Measurements from ENCODE around the gene SND1.
A peak's percentile ranks its signal among the peaks of the same experiment; 100 is the strongest.

Gene SND1

DNA sequence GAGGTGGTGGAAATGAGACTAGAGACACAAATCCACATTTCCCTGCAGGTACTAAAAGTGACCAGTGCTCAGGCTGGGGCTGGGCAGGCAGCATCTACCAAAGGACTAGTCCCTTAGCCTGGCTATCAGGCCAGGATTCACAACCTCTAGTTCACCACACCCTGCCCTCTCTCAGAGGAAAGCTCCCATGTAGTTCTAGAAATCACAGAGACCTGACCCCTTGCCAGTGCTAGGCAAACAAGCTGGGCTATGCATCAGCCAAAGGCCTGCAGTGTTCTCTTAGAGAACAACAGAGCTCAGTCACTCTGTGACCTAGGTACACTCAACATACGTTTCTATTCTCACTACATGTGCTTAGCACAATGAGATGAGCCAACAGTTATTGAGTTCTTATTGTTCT is 405.9 kb downstream of the SND1 start:
- Mint-ChIP-seq H3K27ac (no peak overlapping the region), H3K9me3 (no peaks in the 10 kb centered on the region), H3K4me3 (no peak overlapping the region), H3K36me3 (ENCODE audit: low read depth) (peaks cover 10% of the 10 kb centered on the region), H3K4me1 (ENCODE audit: low read depth) (peaks cover 36% of the 10 kb centered on the region), H3K27me3 (no peaks in the 10 kb centered on the region)

DNA sequence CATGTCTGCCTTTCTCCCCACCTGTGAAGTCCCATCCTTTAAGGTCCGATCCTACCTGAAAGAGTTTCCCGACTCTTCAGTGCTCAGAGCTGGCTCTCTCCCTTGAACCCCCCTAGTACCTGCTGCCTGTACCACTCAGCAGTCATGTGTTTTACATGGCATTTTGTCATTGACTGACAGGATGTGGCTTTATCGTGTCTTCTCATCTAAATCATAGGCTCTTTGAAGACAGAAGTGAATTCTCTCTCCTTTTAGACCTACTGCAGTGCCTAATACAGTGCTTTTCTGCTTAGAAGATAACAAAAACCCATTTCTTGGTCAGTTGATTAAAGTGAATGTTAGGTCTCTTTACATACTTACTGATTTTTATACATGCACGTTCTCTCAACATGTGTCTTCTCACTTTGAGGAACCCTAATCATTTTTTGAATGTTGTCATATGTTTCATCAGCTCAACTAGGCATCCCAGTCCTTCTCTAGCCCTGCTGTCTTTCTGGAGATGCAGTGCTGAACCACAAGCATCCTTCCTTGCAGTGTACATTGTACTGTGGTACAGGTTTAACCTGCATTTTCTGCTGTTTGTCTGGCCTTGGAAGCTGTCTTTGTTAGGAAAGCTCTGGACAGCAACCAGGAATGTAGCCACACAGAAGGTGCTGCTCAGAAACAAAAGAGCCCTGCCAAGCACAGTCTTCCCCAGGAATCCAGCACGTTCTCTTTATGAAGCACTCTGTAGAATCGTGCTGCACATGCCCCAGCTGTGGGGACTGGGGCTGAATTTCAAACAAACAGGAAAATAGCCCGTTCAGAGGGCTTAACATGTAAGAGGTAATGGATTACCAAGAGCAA is 407.4 kb downstream of the SND1 start:
- no peaks in the 10 kb centered on the region for H3K9me3 Mint-ChIP-seq
- H3K4me1 Mint-ChIP-seq (ENCODE audit: low read depth) = peaks cover 39% of the 10 kb centered on the region
- peak overlapping the region; percentile 23 for H3K27ac Mint-ChIP-seq
- no peaks in the 10 kb centered on the region for H3K27me3 Mint-ChIP-seq
- peaks cover 15% of the 10 kb centered on the region for H3K36me3 Mint-ChIP-seq (ENCODE audit: low read depth)
- H3K4me3 Mint-ChIP-seq = no peak overlapping the region

DNA sequence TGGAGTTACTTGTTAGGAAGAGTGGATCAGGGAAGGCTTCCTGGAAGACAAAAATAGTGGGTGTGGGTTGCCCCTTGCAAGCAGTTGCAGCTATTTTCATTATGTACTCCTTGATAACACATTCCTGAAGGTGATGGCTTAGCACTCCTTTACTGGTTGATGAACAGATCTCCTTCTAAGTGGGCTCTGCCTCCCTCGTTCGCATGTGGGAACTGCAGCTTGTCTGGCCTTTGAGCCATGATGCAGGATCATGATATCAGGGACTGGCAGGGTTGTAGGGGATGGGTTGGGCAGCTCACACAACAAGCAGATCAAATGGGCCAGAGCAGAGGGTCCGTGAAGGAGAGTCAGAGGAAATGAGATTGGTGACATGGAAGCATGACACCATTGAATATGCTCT is 408.0 kb downstream of the SND1 start:
- no peak overlapping the region for H3K4me3 Mint-ChIP-seq
- no peaks in the 10 kb centered on the region for H3K27me3 Mint-ChIP-seq
- H3K27ac Mint-ChIP-seq = peak overlapping the region; percentile 22
- no peaks in the 10 kb centered on the region for H3K9me3 Mint-ChIP-seq
- peaks cover 19% of the 10 kb centered on the region for H3K36me3 Mint-ChIP-seq (ENCODE audit: low read depth)
- peaks cover 44% of the 10 kb centered on the region for H3K4me1 Mint-ChIP-seq (ENCODE audit: low read depth)

DNA sequence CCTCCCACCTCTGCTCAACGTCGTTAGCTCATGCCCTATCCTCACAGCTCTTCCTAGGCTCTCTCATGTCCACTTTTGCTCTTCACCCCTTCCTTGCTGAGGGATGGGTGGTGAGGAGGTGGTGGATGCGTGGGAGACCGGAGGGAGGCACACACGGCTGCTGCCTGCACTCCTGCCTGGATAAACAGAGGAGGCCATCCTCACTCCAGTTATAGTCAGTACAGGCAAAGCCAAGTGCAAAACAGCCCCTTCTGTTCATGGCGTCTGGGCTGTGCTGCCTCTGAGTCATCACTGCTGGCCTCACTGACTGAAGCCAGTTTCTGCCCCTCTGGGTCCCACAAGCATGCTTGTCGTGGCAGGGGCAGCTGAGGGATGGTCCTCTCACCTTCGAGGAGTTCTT is 411.1 kb downstream of the SND1 start:
- Mint-ChIP-seq H3K4me3 (no peak overlapping the region), H3K27ac (no peak overlapping the region), H3K27me3 (no peaks in the 10 kb centered on the region), H3K4me1 (ENCODE audit: low read depth) (peaks cover 33% of the 10 kb centered on the region), H3K36me3 (ENCODE audit: low read depth) (peaks cover 15% of the 10 kb centered on the region), H3K9me3 (no peaks in the 10 kb centered on the region)

DNA sequence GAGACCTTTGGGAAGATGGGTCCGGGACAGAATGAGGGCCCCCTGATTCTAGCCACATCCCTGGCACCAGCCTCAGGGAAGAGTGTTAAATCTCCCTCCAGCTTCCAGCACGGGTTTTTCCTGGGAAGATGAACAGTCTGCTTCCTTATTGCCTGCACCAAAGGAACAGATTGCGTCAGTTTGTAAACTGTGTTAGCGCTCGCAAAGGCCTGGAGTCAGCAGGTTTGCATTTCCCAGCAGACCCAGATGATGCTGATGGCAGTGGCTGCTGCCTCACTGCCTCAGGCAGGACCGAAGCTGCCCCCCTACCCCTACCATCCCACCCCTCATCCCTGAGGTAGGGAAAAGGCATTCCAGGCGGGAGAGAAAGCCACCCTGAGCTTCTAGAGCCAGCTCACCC is 413.9 kb downstream of the SND1 start:
- H3K9me3 Mint-ChIP-seq = no peaks in the 10 kb centered on the region
- H3K27me3 Mint-ChIP-seq = no peaks in the 10 kb centered on the region
- no peak overlapping the region for H3K27ac Mint-ChIP-seq
- H3K4me3 Mint-ChIP-seq = no peak overlapping the region
- peaks cover 15% of the 10 kb centered on the region for H3K36me3 Mint-ChIP-seq (ENCODE audit: low read depth)
- peaks cover 27% of the 10 kb centered on the region for H3K4me1 Mint-ChIP-seq (ENCODE audit: low read depth)

DNA sequence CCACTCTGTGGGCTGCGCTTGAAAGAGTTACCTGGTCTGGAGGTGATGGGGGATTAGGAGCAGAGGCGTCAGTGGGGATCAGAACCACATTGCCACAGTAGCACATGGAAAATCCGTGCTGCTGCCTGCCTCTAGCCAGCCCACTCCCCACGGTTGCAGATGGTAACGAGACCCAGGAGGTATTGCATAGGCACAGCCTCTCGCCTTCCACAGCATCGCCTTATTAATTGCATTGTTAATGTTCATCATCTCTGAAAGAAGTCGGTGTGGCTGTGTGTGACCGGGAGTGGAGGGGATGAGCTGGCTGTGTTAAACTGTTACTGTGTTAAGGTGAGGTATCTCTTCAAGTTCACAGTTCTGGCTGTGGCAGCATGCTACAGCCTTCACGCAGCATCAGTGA is 414.4 kb downstream of the SND1 start:
- H3K36me3 Mint-ChIP-seq (ENCODE audit: low read depth) = peaks cover 15% of the 10 kb centered on the region
- no peaks in the 10 kb centered on the region for H3K9me3 Mint-ChIP-seq
- no peak overlapping the region for H3K4me3 Mint-ChIP-seq
- no peak overlapping the region for H3K27ac Mint-ChIP-seq
- peaks cover 28% of the 10 kb centered on the region for H3K4me1 Mint-ChIP-seq (ENCODE audit: low read depth)
- H3K27me3 Mint-ChIP-seq = no peaks in the 10 kb centered on the region

DNA sequence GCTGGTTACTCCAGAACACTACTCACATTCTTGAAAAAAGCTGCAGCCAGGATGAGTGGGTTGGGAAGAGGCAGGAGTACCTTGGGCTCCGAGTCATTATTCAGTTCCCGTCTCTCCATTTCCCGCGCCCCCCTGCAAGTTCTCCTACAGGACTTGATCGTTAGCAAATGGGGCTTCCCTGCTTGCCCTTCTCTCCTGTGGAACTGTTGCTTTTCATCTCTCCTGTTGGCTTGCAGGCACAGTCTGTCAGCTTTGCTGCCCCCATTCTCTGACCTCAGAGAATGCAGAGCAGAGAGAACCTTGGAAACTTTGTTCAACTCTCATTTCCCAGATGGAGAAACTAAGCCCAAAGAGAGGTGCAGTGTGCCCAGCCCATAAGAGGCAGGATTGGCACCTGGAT is 414.9 kb downstream of the SND1 start:
- H3K36me3 Mint-ChIP-seq (ENCODE audit: low read depth) = peaks cover 15% of the 10 kb centered on the region
- no peak overlapping the region for H3K4me3 Mint-ChIP-seq
- H3K4me1 Mint-ChIP-seq (ENCODE audit: low read depth) = peaks cover 28% of the 10 kb centered on the region
- no peaks in the 10 kb centered on the region for H3K27me3 Mint-ChIP-seq
- H3K9me3 Mint-ChIP-seq = no peaks in the 10 kb centered on the region
- no peak overlapping the region for H3K27ac Mint-ChIP-seq

DNA sequence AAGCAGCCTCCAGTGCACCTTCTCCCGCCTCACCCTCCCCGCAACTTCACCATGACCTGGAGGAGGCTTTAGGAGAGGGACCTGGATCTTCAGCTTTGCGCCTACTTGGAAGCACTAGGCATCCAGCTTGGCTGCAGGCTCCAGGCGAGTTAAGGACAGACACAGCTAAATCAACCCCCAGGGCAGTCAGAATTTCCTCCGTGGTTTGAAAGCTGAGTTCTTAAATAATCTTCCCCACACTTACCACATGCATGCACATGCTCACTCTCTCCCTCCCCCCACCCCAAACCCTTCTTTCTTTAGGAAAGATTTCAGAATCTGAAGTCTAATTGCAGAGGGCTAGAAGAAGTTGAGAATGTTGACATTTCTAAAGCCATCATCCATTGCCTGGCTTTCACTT is 416.0 kb downstream of the SND1 start:
- Mint-ChIP-seq H3K27me3 (no peaks in the 10 kb centered on the region), H3K9me3 (no peaks in the 10 kb centered on the region), H3K27ac (no peak overlapping the region), H3K36me3 (ENCODE audit: low read depth) (peaks cover 15% of the 10 kb centered on the region), H3K4me3 (no peak overlapping the region), H3K4me1 (ENCODE audit: low read depth) (peaks cover 28% of the 10 kb centered on the region)

DNA sequence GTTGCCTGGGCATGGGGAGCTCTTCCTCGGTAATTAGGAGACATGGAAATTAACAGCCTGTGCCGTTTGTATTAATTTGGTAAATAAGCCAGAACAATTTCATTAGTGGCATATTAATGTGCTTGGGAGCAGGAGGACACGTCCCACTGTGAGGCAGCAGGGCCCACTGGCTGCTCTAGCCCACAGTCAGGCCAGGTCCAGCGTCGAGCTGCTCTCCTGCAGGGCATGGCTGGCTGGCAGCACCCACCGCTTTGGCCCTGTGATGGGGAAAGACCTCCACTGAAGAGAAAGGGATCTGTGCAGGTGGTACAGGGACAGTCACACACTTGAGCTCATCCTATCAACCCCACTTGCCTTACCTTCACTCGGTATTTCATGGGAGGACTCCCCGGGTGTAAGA is 416.8 kb downstream of the SND1 start:
- Mint-ChIP-seq H3K27ac (no peak overlapping the region), H3K27me3 (no peaks in the 10 kb centered on the region), H3K4me1 (ENCODE audit: low read depth) (peaks cover 28% of the 10 kb centered on the region), H3K36me3 (ENCODE audit: low read depth) (peaks cover 11% of the 10 kb centered on the region), H3K4me3 (no peak overlapping the region), H3K9me3 (no peaks in the 10 kb centered on the region)

DNA sequence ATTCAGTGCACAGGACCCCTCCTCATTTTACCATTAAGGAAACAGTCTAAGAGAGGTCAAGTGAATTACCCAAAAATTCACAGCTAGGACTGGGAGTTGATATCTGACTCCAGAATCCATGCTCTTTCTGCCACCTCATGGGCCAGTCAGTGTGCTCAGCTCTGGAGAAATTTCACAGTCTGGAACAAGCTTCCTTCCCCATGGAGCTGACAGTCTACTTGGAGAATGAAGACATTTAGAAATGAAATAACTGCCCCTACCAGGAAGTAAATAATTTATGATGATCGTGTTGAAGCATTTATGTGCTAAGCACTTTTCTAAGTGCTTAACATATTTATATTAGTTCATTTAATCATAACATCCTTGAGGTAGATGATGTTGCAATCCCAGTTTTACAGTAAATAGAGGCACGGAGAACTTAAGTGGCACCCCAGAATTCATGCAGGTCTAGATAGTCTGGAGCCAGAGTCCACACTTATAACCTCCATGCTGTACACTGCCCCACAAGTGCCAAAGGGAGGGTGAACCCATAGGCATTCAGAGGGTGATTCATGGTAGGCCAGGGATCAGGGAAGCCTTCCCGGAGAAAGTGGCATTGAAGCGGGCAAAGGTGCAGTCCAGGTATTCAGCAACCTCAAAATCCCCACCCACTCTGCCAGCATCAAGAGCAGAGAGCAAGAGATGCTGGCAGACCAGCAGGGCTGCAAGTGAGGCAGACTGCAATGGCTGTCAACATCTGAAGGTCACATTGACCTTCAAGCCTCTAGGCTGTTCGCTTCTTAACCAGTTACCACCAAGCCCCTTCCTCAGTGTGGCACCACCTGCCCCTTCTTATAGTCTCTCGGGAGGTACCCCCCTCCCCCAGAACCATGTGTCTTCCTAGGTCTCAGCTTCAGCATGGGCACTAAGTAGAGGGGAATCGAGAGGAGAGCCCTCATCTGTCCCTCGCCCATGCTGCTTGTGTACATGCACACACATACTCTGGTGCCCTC is 417.7 kb downstream of the SND1 start:
- peaks cover 7% of the 10 kb centered on the region for H3K36me3 Mint-ChIP-seq (ENCODE audit: low read depth)
- peaks cover 22% of the 10 kb centered on the region for H3K4me1 Mint-ChIP-seq (ENCODE audit: low read depth)
- H3K27me3 Mint-ChIP-seq = no peaks in the 10 kb centered on the region
- no peaks in the 10 kb centered on the region for H3K9me3 Mint-ChIP-seq
- no peak overlapping the region for H3K4me3 Mint-ChIP-seq
- H3K27ac Mint-ChIP-seq = no peak overlapping the region

DNA sequence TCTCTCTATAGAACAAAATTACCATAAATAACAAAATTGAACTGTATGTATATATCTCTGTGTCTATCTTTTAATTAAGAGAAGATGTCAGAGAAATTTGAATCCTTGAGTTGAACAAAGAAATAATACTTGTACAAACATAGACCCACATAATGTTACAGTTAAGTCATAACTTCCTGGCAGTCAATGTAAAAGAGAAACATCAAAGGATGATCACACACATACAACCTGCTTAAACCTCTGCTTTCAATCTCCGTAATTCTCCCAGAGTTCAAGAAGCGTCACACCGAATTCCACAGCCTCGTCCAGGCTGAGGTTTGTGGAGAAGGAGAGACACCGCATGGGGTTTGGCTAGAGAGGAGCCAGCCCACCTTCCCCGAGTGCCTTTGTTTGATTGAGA is 419.4 kb downstream of the SND1 start:
- H3K27ac Mint-ChIP-seq = no peak overlapping the region
- no peaks in the 10 kb centered on the region for H3K27me3 Mint-ChIP-seq
- H3K36me3 Mint-ChIP-seq (ENCODE audit: low read depth) = peaks cover 7% of the 10 kb centered on the region
- no peaks in the 10 kb centered on the region for H3K9me3 Mint-ChIP-seq
- no peak overlapping the region for H3K4me3 Mint-ChIP-seq
- H3K4me1 Mint-ChIP-seq (ENCODE audit: low read depth) = peaks cover 20% of the 10 kb centered on the region

DNA sequence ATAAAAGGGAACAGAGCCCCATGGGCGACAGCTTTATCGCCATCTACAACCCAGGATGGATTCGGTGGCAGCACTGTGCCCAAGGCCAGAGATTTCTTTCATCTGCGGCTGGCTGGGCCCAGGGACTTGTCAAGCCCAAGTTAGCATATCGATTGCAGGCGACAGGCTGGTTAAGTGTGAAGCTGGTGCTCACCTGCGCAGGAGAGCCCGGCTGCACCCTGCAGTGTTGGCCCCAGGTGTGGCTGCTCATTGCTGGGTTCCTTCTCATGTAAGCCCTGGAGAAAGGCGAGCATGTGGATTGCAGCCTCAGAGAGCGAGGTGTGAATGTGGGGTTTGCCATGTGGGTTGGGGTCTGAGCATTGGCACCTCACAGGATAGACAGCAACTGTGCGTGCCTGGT is 419.8 kb downstream of the SND1 start:
- Mint-ChIP-seq H3K36me3 (ENCODE audit: low read depth) (peaks cover 7% of the 10 kb centered on the region), H3K4me3 (no peak overlapping the region), H3K27ac (no peak overlapping the region), H3K9me3 (no peaks in the 10 kb centered on the region), H3K4me1 (ENCODE audit: low read depth) (peaks cover 20% of the 10 kb centered on the region), H3K27me3 (no peaks in the 10 kb centered on the region)

DNA sequence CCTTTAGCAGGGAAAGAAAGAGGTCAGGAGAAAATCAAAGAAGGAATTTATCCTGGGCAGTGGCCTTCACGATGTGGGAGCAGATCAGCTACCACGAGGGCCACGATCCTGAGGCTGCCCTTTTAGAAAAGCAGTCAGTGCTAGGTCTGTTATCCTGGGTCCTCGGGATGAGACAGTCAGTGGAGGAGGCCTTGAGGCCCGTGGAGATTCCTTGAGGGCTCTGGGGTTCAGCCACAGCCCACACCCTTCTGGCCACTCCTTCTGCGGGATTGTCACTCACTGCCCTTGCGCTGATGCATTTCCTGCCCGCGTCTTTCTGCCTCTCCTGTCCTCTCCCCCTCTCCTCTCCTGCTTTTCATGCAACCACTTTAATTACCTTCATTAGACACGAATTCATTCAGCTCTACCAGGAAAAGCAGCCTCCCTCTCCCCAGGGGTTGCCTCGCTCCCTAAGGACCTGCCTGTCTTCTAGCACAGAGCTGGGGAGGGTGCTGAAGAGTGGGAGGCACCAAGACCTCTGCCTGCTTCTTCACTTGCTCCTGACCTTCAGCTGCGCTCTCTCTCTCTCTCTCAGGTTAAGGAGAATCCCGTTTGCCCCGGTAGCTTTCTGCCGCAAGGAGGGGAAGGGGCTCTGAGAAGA is 421.8 kb downstream of the SND1 start:
- peaks cover 11% of the 10 kb centered on the region for H3K4me1 Mint-ChIP-seq (ENCODE audit: low read depth)
- H3K9me3 Mint-ChIP-seq = no peaks in the 10 kb centered on the region
- H3K27ac Mint-ChIP-seq = no peak overlapping the region
- no peaks in the 10 kb centered on the region for H3K27me3 Mint-ChIP-seq
- peaks cover 11% of the 10 kb centered on the region for H3K36me3 Mint-ChIP-seq (ENCODE audit: low read depth)
- H3K4me3 Mint-ChIP-seq = no peak overlapping the region

DNA sequence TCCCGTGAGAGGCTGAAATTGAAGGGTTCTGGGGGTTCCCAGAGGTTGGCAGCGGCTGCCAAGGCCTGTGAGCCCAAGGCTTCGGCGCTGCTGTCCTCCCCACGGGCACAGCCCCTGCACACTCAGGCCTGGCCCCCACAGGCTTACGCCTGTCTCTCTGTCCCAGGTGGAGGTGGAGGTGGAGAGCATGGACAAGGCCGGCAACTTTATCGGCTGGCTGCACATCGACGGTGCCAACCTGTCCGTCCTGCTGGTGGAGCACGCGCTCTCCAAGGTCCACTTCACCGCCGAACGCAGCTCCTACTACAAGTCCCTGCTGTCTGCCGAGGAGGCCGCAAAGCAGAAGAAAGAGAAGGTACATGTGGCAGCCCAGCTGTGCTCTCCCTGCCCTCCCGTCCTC is 422.3 kb downstream of the SND1 start:
- Mint-ChIP-seq H3K27me3 (no peaks in the 10 kb centered on the region), H3K9me3 (no peaks in the 10 kb centered on the region), H3K4me3 (no peak overlapping the region), H3K4me1 (ENCODE audit: low read depth) (peaks cover 11% of the 10 kb centered on the region), H3K27ac (no peak overlapping the region), H3K36me3 (ENCODE audit: low read depth) (peaks cover 11% of the 10 kb centered on the region)

DNA sequence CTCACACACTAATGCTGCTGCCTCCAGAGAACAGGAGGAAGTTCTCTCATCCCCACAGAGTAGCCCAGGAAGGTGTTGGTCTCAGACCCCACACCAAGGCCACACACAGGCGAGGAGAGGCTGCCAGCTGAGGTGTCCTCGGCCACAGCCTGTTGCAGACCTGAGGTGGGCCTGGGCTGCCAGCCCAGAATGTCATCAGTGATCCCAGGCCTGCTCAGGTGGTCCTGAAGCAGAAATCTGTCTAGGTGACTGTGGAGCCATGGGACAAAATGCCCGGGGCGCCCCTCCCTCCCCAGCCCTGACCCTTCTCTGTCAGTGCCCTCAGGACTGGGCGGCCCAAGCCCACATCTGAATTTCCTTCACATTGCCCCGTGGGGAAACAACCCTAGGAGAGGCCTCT is 422.7 kb downstream of the SND1 start:
- H3K27ac Mint-ChIP-seq = no peak overlapping the region

More for the DNA sequence above, 422.7 kb downstream of the SND1 start:
- H3K36me3 Mint-ChIP-seq (ENCODE audit: low read depth) = peaks cover 11% of the 10 kb centered on the region
- H3K4me1 Mint-ChIP-seq (ENCODE audit: low read depth) = peaks cover 11% of the 10 kb centered on the region
- H3K4me3 Mint-ChIP-seq = no peak overlapping the region
- no peaks in the 10 kb centered on the region for H3K9me3 Mint-ChIP-seq
- H3K27me3 Mint-ChIP-seq = no peaks in the 10 kb centered on the region

Measured in stimulated activated naive CD8-positive, alpha-beta T cell treated with anti-CD3 and anti-CD28 coated beads, Interleukin-15, Interleukin-2, amounts not matched to agents 100 ng/mL and 50 ng/mL, for 24 hours (primary cell).